GM12878 (cell line): ENCODE data around the gene FAP. TPM values are rescaled to one million over a fixed set of nuclear protein-coding genes. Genes with fewer than 3 reads are reported as not detected.

Experiments
- ATAC-seq: fragments of 200-7000 bp; cut with Tn5 transposase; 3 replicates; pipeline ENCODE4 v1.9.1; 2020; ENCODE audit warnings: mild to moderate bottlenecking, moderate library complexity
- BruUV-seq: library from RNA; stranded (reverse); fragments of 400-500 nt; replicated peaks from 2 replicates; lab custom pipeline; 2021; lab: Mats Ljungman, UMichigan
- CTCF ChIA-PET: fragments of 300-600 bp; sonication (Branson Sonifier 250); formaldehyde crosslinking; extraction: SDS; loops from one replicate; lab custom pipeline; 2021; ENCODE audit warnings: inconsistent platforms; lab: Yijun Ruan, JAX
- POLR2A ChIA-PET: fragments of 350-600 bp; formaldehyde crosslinking; extraction: SDS; loops from one replicate; lab custom pipeline; 2021; ENCODE audit warnings: inconsistent platforms; lab: Charles Lee
- RAD21 ChIA-PET: fragments of 300-600 bp; sonication (Branson Sonifier 250); formaldehyde crosslinking; loops from one replicate; lab custom pipeline; 2023; ENCODE audit warnings: antibody characterized with exemption; ENCODE audit not compliant: unreplicated experiment; lab: Charles Lee
- SMC1A ChIA-PET: fragments of 300-600 bp; sonication (Branson Sonifier 250); formaldehyde crosslinking; loops from one replicate; lab custom pipeline; 2023; ENCODE audit not compliant: unreplicated experiment, uncharacterized antibody; lab: Charles Lee
- DNase-seq: peaks from one replicate; pipeline ENCODE4 v3.0.0-alpha.2; 2011; ENCODE audit warnings: low read depth, low spot score
- FAIRE-seq: peaks from 3 replicates; lab custom pipeline; 2011; peaks lifted over from hg19 to GRCh38; lab: Jason Lieb, UNC
- H2AFZ ChIP-seq: 2 replicates; pipeline ENCODE4 v1.6.0; 2011; ENCODE audit warnings: low read depth, low read length, control low read depth; ENCODE audit not compliant: control insufficient read depth
- H3K27ac ChIP-seq: 2 replicates; pipeline ENCODE4 v1.5.1; 2011; ENCODE audit warnings: control low read depth; ENCODE audit not compliant: control insufficient read depth, insufficient read depth
- H3K27me3 ChIP-seq, 2 experiments: replicated peaks in 1 of 2; 2 replicates each; pipeline versions ENCODE4 v1.6.0 to v1.6.1; 2011; ENCODE audit warnings: low read length in 1 of 2; ENCODE audit not compliant: control insufficient read depth in 2 of 2, insufficient read depth in 2 of 2
- H3K36me3 ChIP-seq, 2 experiments: 2 replicates each; pipeline ENCODE4 v1.5.1; 2011; ENCODE audit warnings: low read length in 1 of 2; ENCODE audit not compliant: control insufficient read depth in 2 of 2, insufficient read depth in 2 of 2
- H3K4me1 ChIP-seq: 2 replicates; pipeline ENCODE4 v1.6.1; 2011; ENCODE audit warnings: mild to moderate bottlenecking, low read length, moderate library complexity, mixed read lengths; ENCODE audit not compliant: control insufficient read depth, insufficient read depth
- H3K4me2 ChIP-seq: 2 replicates; pipeline ENCODE4 v1.6.0; 2011; ENCODE audit warnings: control low read depth; ENCODE audit not compliant: control insufficient read depth, insufficient read depth
- H3K4me3 ChIP-seq: fragments of 200-600 bp; sonication (generic); 2 replicates; pipeline ENCODE4 v1.5.1; 2016
- H3K79me2 ChIP-seq: 2 replicates; pipeline ENCODE4 v1.6.0; 2011; ENCODE audit warnings: low read length; ENCODE audit not compliant: control insufficient read depth, insufficient read depth
- H3K9ac ChIP-seq: 2 replicates; pipeline ENCODE4 v1.8.0; 2011; ENCODE audit warnings: low read length, control low read depth, mixed read lengths; ENCODE audit not compliant: control insufficient read depth, insufficient read depth
- H3K9me3 ChIP-seq: replicated peaks from 3 replicates; pipeline ENCODE4 v1.5.1; 2011; ENCODE audit warnings: mild to moderate bottlenecking, low read length; ENCODE audit not compliant: control insufficient read depth, insufficient read depth
- H4K20me1 ChIP-seq: 2 replicates; pipeline ENCODE4 v1.6.0; 2011; ENCODE audit not compliant: control insufficient read depth, insufficient read depth
- IRF5 ChIP-seq: fragments of 450-650 bp; IDR thresholded peaks from 2 replicates; pipeline ENCODE4 v1.6.1; 2017; ENCODE audit warnings: borderline replicate concordance
- WRNIP1 ChIP-seq: IDR thresholded peaks from 2 replicates; pipeline ENCODE4 v1.6.1; 2011; ENCODE audit warnings: low read depth, low read length, improper control_type of control experiment, borderline replicate concordance
- WGBS: methylation state at CpG from one replicate; pipeline ENCODE4 v1.1.6; 2016; ENCODE audit warnings: low lambda C conversion rate; ENCODE audit not compliant: insufficient replicate concordance, insufficient coverage; ENCODE audit errors: missing lambda C conversion rate; 5-methylcytosine and 5-hydroxymethylcytosine counted together
- in situ Hi-C: fragments of 300-500 bp; cut with MboI; formaldehyde crosslinking; loops from 9 replicates; pipeline ENCODE4 v1.14.3; 2018; ENCODE audit warnings: mixed read lengths
- intact Hi-C: fragments of 100-400 bp; cut with micrococcal nuclease; formaldehyde crosslinking; loops from one replicate; pipeline ENCODE4 v1.14.2; 2022; ENCODE audit not compliant: unreplicated experiment
- polyA plus RNA-seq, 11 experiments: library from polyadenylated mRNA; depleted of rRNA in 4 of 11; unstranded in 6 of 11; stranded (reverse) in 5 of 11; fragments of >200 nt; fragmentation: Nextera tagmentation in 4 of 11; fragmentation: Illumina TruSeq in 1 of 11; extraction: Ambion mirVana in 4 of 11; extraction: Trizol in 1 of 11; gene quantifications; 1 replicate in 1 of 11; 2 replicates in 10 of 11; pipeline versions ENCODE4 v1.2.1 to v1.2.3, GENCODE V29; 2011 to 2016; ENCODE audit warnings: inconsistent platforms in 2 of 11, missing spikeins in 2 of 11, low read depth in 1 of 11
- total RNA-seq, 4 experiments: library from RNA; depleted of rRNA in 3 of 4; stranded (reverse); fragments of >200 nt in 3 of 4; fragmentation: Illumina TruSeq in 1 of 4; extraction: Trizol in 1 of 4; gene quantifications; 2 replicates each; pipeline versions ENCODE4 v1.2.1 to v1.2.3, GENCODE V29; 2013 to 2021
- TF ChIP-seq, protein P1 (sequence below): fragments of 450-650 bp; IDR thresholded peaks from 2 replicates; pipeline ENCODE4 v1.6.1; 2016; ENCODE audit warnings: mild to moderate bottlenecking, moderate library complexity, borderline replicate concordance
- TF ChIP-seq, protein P2 (sequence below): IDR thresholded peaks from 2 replicates; pipeline ENCODE4 v1.6.1; 2011; ENCODE audit warnings: low read depth, low read length, improper control_type of control experiment, borderline replicate concordance

The FAP gene
- total and polyA plus RNA-seq, 10 of the 15 experiments (the other 5 are each of a cell fraction or from before 2014, with no cell fraction given): 0.16 TPM; not detected in 9

DNA sequence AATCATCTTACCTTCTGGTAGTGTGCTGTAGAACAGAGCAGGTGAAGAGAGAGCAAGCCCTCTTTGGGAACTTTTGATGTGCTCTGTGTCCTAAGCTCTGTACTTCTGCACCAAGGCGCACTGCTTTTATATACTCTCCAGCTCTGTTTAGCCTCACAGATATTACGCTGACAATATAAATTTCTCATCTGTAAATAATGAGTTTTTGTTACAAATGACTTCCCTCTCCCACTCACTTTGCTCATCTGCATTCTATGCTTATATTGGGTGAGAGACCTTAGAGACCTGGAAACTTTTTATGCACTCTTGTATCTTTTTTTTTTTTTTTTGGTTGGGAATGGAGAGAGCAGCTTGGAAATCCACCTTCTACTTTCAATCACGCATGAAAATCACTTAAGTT is 91.1 kb downstream of the FAP start, which contains the start of gene GCG:
GCG (minus strand) TSS at position 101 of the 400 bp plus-strand sequence. CDS start 3,069 bp downstream, outside the sequence.
- WGBS: 51% methylated on average over 3 of the region's 3 CpGs
- no TSS peak for BruUV-seq
- CTCF ChIA-PET: interaction anchor here (0.7 to 5.7 kb wide), 5 partner anchors 9 to 182 kb away, joined by 4 to 26 read pairs (median 4); no protein-coding TSS in a partner anchor
- no peak for DNase-seq
- no peaks in the 10 kb centered on the region for H4K20me1 ChIP-seq
- POLR2A ChIA-PET: no interaction called here
- no peaks in the 10 kb centered on the region for H3K36me3 ChIP-seq
- H3K79me2 ChIP-seq: no peaks in the 10 kb centered on the region
- H3K27me3 ChIP-seq: no peaks in the 10 kb centered on the region
- H2AFZ ChIP-seq: no peak within 1 kb of the TSS
- in situ Hi-C loops: loop anchor here (5.0 kb wide), 1 partner anchor 145 kb away; no protein-coding TSS in a partner anchor
- TF ChIP-seq, protein P1, sequence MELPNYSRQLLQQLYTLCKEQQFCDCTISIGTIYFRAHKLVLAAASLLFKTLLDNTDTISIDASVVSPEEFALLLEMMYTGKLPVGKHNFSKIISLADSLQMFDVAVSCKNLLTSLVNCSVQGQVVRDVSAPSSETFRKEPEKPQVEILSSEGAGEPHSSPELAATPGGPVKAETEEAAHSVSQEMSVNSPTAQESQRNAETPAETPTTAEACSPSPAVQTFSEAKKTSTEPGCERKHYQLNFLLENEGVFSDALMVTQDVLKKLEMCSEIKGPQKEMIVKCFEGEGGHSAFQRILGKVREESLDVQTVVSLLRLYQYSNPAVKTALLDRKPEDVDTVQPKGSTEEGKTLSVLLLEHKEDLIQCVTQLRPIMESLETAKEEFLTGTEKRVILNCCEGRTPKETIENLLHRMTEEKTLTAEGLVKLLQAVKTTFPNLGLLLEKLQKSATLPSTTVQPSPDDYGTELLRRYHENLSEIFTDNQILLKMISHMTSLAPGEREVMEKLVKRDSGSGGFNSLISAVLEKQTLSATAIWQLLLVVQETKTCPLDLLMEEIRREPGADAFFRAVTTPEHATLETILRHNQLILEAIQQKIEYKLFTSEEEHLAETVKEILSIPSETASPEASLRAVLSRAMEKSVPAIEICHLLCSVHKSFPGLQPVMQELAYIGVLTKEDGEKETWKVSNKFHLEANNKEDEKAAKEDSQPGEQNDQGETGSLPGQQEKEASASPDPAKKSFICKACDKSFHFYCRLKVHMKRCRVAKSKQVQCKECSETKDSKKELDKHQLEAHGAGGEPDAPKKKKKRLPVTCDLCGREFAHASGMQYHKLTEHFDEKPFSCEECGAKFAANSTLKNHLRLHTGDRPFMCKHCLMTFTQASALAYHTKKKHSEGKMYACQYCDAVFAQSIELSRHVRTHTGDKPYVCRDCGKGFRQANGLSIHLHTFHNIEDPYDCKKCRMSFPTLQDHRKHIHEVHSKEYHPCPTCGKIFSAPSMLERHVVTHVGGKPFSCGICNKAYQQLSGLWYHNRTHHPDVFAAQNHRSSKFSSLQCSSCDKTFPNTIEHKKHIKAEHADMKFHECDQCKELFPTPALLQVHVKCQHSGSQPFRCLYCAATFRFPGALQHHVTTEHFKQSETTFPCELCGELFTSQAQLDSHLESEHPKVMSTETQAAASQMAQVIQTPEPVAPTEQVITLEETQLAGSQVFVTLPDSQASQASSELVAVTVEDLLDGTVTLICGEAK: no peak
- TF ChIP-seq, protein P2, sequence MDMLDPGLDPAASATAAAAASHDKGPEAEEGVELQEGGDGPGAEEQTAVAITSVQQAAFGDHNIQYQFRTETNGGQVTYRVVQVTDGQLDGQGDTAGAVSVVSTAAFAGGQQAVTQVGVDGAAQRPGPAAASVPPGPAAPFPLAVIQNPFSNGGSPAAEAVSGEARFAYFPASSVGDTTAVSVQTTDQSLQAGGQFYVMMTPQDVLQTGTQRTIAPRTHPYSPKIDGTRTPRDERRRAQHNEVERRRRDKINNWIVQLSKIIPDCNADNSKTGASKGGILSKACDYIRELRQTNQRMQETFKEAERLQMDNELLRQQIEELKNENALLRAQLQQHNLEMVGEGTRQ: no peak
- TF ChIP-seq IRF5 (no peak), WRNIP1 (no peak)
- TF ChIP-seq, all 136 proteins: peak for 0
- H3K27ac ChIP-seq: no peak within 1 kb of the TSS
- ATAC-seq (no peak), FAIRE-seq (no peak)
- no peak within 1 kb of the TSS for H3K4me3 ChIP-seq
- H3K9me3 ChIP-seq: no peaks in the 10 kb centered on the region
- H3K9ac ChIP-seq: no peak within 1 kb of the TSS
- SMC1A ChIA-PET: no interaction called here
- H3K4me1 ChIP-seq: no peaks in the 10 kb centered on the region
- no peak within 1 kb of the TSS for H3K4me2 ChIP-seq
- RAD21 ChIA-PET: interaction anchor here (1.1 to 1.5 kb wide), 2 partner anchors 14 to 146 kb away, joined by 3 read pairs; no protein-coding TSS in a partner anchor
- intact Hi-C loops: no loop called here
